ENCODE results near the gene ASB18.

GRCh38 chr2:236173729-236174607, 90.2 kb downstream of the ASB18 start:
- TF ChIP-seq CTCF (IDR thresholded peaks at IDR 0.05), result no peak
- TF ChIP-seq POLR2A (IDR thresholded peaks at IDR 0.05), result no peak

Measured in tibial nerve (tissue), 3 donors.